Esophagus muscularis mucosa (tissue), 4 donors: Measurements from ENCODE around the gene GNA12. TPM values are rescaled to one million over a fixed set of nuclear protein-coding genes. Genes with fewer than 3 reads are reported as not detected.
A peak's percentile ranks its signal among the peaks of the same experiment; 100 is the strongest.

Source experiments
- DNase-seq: peaks from one replicate; pipeline ENCODE4 v3.0.0-alpha.2; 2017; ENCODE audit errors: extremely low spot score
- H3K27ac ChIP-seq, 4 donors: fragments of 200-600 bp; sonication (generic); replicated peaks in 1 of 4; 1 replicate in 3 of 4; 2 replicates in 1 of 4; pipeline ENCODE4 v1.5.1; 2016 to 2019; ENCODE audit warnings: mild to moderate bottlenecking in 1 of 4
- H3K27me3 ChIP-seq, 4 donors: fragments of 200-600 bp; sonication (generic); one replicate each; pipeline versions ENCODE4 v1.5.1 to v1.6.0; 2016 to 2019
- H3K36me3 ChIP-seq, 4 donors: fragments of 200-600 bp; sonication (generic); one replicate each; pipeline ENCODE4 v1.5.1; 2016 to 2019
- H3K4me1 ChIP-seq, 4 donors: fragments of 200-600 bp; sonication (generic); one replicate each; pipeline ENCODE4 v1.5.1; 2016 to 2019
- H3K4me3 ChIP-seq, 4 donors: fragments of 200-600 bp; sonication (generic); 1 replicate in 2 of 4; 2 replicates in 2 of 4; pipeline ENCODE4 v1.5.1; 2016 to 2019; ENCODE audit warnings: mild to moderate bottlenecking in 4 of 4, moderate library complexity in 1 of 4
- H3K9me3 ChIP-seq, 4 donors: fragments of 200-600 bp; sonication (generic); 1 replicate in 3 of 4; 2 replicates in 1 of 4; pipeline ENCODE4 v1.5.1; 2016 to 2019
- CTCF ChIP-seq, 3 experiments: fragments of 200-600 bp in 2 of 3; fragments of 450-650 bp in 1 of 3; sonication (generic) in 2 of 3; IDR thresholded peaks; one replicate each; pipeline ENCODE4 v1.5.1; 2017 to 2019; ENCODE audit warnings: antibody characterized with exemption in 3 of 3, mild to moderate bottlenecking in 2 of 3, moderate library complexity in 1 of 3
- EP300 ChIP-seq: sonication (generic); formaldehyde crosslinking; IDR thresholded peaks from one replicate; pipeline ENCODE4 v1.6.1; 2017; ENCODE audit warnings: antibody characterized with exemption
- POLR2A ChIP-seq: fragments of 450-650 bp; IDR thresholded peaks from one replicate; pipeline ENCODE4 v1.6.1; 2017; ENCODE audit warnings: antibody characterized with exemption, moderate library complexity, mild to moderate bottlenecking, low read depth
- POLR2AphosphoS5 ChIP-seq, 2 donors: sonication (generic); formaldehyde crosslinking; IDR thresholded peaks; one replicate each; pipeline ENCODE4 v1.6.1; 2017; ENCODE audit warnings: antibody characterized with exemption in 2 of 2
- WGBS: methylation state at CpG from one replicate; pipeline ENCODE4 v1.1.5; 2018; 5-methylcytosine and 5-hydroxymethylcytosine counted together
- intact Hi-C: fragments of 100-400 bp; cut with DNase I; formaldehyde crosslinking; loops from one replicate; pipeline ENCODE4 v1.15.1; 2023
- total RNA-seq, 4 donors: library from RNA; depleted of rRNA; stranded (reverse); fragments of >200 nt; gene quantifications; one replicate each; pipeline versions ENCODE4 v1.1.0 to v1.2.1, GENCODE V29; 2016

GNA12 gene
- total RNA-seq, 4 donors from 2014 or later: 25.3 to 61.8 (median 38.9) TPM

- TF ChIP-seq CTCF (IDR thresholded peaks at IDR 0.05): no peak
- TF ChIP-seq EP300: no peak
- no peak for TF ChIP-seq POLR2A
- no peak for TF ChIP-seq POLR2AphosphoS5 (IDR thresholded peaks at IDR 0.05)
- H3K4me3 ChIP-seq: no peak overlapping the region
- intact Hi-C loops: no loop called here
- no peak overlapping the region for H3K27ac ChIP-seq
- no peaks in the 10 kb centered on the region for H3K27me3 ChIP-seq
- DNase-seq: no peak
- whole genome bisulfite sequencing: 97% methylated on average over 11 of the region's 11 CpGs
- no peaks in the 10 kb centered on the region for H3K4me1 ChIP-seq
- no peaks in the 10 kb centered on the region for H3K9me3 ChIP-seq
- peaks cover 0 to 23% (median 2%) of the 10 kb centered on the region in 4 donors for H3K36me3 ChIP-seq
Observed at GRCh38 chr7:2773608-2774007, 70.5 kb downstream of the GNA12 start.

- H3K9me3 ChIP-seq: no peaks in the 10 kb centered on the region
- H3K27ac ChIP-seq: no peak overlapping the region
- TF ChIP-seq CTCF (IDR thresholded peaks at IDR 0.05) (no peak), POLR2AphosphoS5 (IDR thresholded peaks at IDR 0.05) (no peak), POLR2A (no peak), EP300 (no peak)
- no peak for DNase-seq
- H3K4me1 ChIP-seq: no peaks in the 10 kb centered on the region
- no peak overlapping the region for H3K4me3 ChIP-seq
- no peaks in the 10 kb centered on the region for H3K27me3 ChIP-seq
- peaks cover 0 to 15% (median 0%) of the 10 kb centered on the region in 4 donors for H3K36me3 ChIP-seq
- WGBS: 89% methylated on average over 6 of the region's 6 CpGs
- intact Hi-C loops: no loop called here
Observed at GRCh38 chr7:2771274-2771731, 72.8 kb downstream of the GNA12 start.

GRCh38 chr7:2764621-2765020, 79.5 kb downstream of the GNA12 start:
- no peak for DNase-seq
- TF ChIP-seq CTCF (IDR thresholded peaks at IDR 0.05): no peak
- no peak for TF ChIP-seq POLR2AphosphoS5 (IDR thresholded peaks at IDR 0.05)
- no peak for TF ChIP-seq EP300
- TF ChIP-seq POLR2A: no peak
- Histone ChIP-seq H3K4me3 (no peak overlapping the region), H3K9me3 (no peaks in the 10 kb centered on the region), H3K4me1 (peaks cover 31 to 48% (median 42%) of the 10 kb centered on the region in 4 donors), H3K27me3 (no peaks in the 10 kb centered on the region), H3K27ac (peak overlapping the region in 2 of 4 donors; percentile 84 to 89), H3K36me3 (no peaks in the 10 kb centered on the region)
- 99% methylated on average over 11 of the region's 11 CpGs for WGBS
- intact Hi-C loops: no loop called here

GRCh38 chr7:2763597-2763996, 80.5 kb downstream of the GNA12 start:
- WGBS: 76% methylated on average over 6 of the region's 6 CpGs
- H3K9me3 ChIP-seq: no peaks in the 10 kb centered on the region
- H3K4me3 ChIP-seq: peak overlapping the region in 1 of 4 donors; percentile 23
- intact Hi-C loops: no loop called here
- H3K4me1 ChIP-seq: peaks cover 41 to 58% (median 53%) of the 10 kb centered on the region in 4 donors
- no peaks in the 10 kb centered on the region for H3K27me3 ChIP-seq
- no peak for DNase-seq
- peak overlapping the region; percentile 57 to 89 (median 82) for H3K27ac ChIP-seq
- H3K36me3 ChIP-seq: no peaks in the 10 kb centered on the region
- no peak for TF ChIP-seq POLR2A
- TF ChIP-seq CTCF (IDR thresholded peaks at IDR 0.05): no peak
- TF ChIP-seq EP300: no peak
- no peak for TF ChIP-seq POLR2AphosphoS5 (IDR thresholded peaks at IDR 0.05)

GRCh38 chr7:2761801-2762497, 82.2 kb downstream of the GNA12 start:
- no peak for DNase-seq
- intact Hi-C loops: no loop called here
- peaks cover 55 to 75% (median 69%) of the 10 kb centered on the region in 4 donors for H3K4me1 ChIP-seq
- H3K9me3 ChIP-seq: no peaks in the 10 kb centered on the region
- no peak for TF ChIP-seq POLR2AphosphoS5 (IDR thresholded peaks at IDR 0.05)
- no peak for TF ChIP-seq POLR2A
- no peak for TF ChIP-seq EP300
- no peak for TF ChIP-seq CTCF (IDR thresholded peaks at IDR 0.05)
- 93% methylated on average over 20 of the region's 29 CpGs for WGBS
- H3K36me3 ChIP-seq: no peaks in the 10 kb centered on the region
- H3K4me3 ChIP-seq: peak overlapping the region in 1 of 4 donors; percentile 31
- H3K27me3 ChIP-seq: no peaks in the 10 kb centered on the region
- H3K27ac ChIP-seq: peak overlapping the region; percentile 57 to 89 (median 82)
